HEK293 (cell line): ENCODE data around the gene NSMCE1.

Source experiments
- EGR2 ChIP-seq: fragments of 450-650 bp; formaldehyde crosslinking; IDR thresholded peaks from 2 replicates; pipeline ENCODE4 v1.5.1; 2016; ENCODE audit warnings: low read depth, missing biosample characterization, missing genetic modification characterization
- GFI1B ChIP-seq: fragments of 450-650 bp; formaldehyde crosslinking; IDR thresholded peaks from 2 replicates; pipeline ENCODE4 v1.5.1; 2016; ENCODE audit warnings: missing biosample characterization, missing genetic modification characterization
- KLF1 ChIP-seq: fragments of 450-650 bp; formaldehyde crosslinking; IDR thresholded peaks from 2 replicates; pipeline ENCODE4 v1.5.1; 2016; ENCODE audit warnings: missing biosample characterization, missing genetic modification characterization
- KLF9 ChIP-seq: fragments of 450-650 bp; formaldehyde crosslinking; IDR thresholded peaks from 2 replicates; pipeline ENCODE4 v1.5.1; 2016; ENCODE audit warnings: missing biosample characterization, missing genetic modification characterization, low read depth
- SALL2 ChIP-seq: fragments of 450-650 bp; formaldehyde crosslinking; IDR thresholded peaks from 2 replicates; pipeline ENCODE4 v1.5.0; 2017; ENCODE audit warnings: missing biosample characterization, mild to moderate bottlenecking, missing genetic modification characterization, borderline replicate concordance
- YY1 ChIP-seq: fragments of 450-650 bp; formaldehyde crosslinking; IDR thresholded peaks from 2 replicates; pipeline ENCODE4 v1.5.1; 2018; ENCODE audit warnings: missing biosample characterization, missing genetic modification characterization
- ZBTB48 ChIP-seq: fragments of 450-650 bp; formaldehyde crosslinking; IDR thresholded peaks from 2 replicates; pipeline ENCODE4 v1.5.1; 2016; ENCODE audit warnings: missing biosample characterization, missing genetic modification characterization
- ZBTB8A ChIP-seq: fragments of 450-650 bp; formaldehyde crosslinking; IDR thresholded peaks from 2 replicates; pipeline ENCODE4 v1.5.1; 2016; ENCODE audit warnings: missing biosample characterization, missing genetic modification characterization
- ZNF10 ChIP-seq: fragments of 450-650 bp; formaldehyde crosslinking; IDR thresholded peaks from 2 replicates; pipeline ENCODE4 v1.5.1; 2017; ENCODE audit warnings: missing biosample characterization, missing genetic modification characterization
- ZNF138 ChIP-seq: fragments of 450-650 bp; formaldehyde crosslinking; IDR thresholded peaks from 2 replicates; pipeline ENCODE4 v1.5.1; 2016; ENCODE audit warnings: missing biosample characterization, missing genetic modification characterization, borderline replicate concordance
- ZNF155 ChIP-seq: fragments of 450-650 bp; formaldehyde crosslinking; IDR thresholded peaks from 2 replicates; pipeline ENCODE4 v1.5.1; 2016; ENCODE audit warnings: missing biosample characterization, missing genetic modification characterization
- ZNF174 ChIP-seq: fragments of 450-650 bp; formaldehyde crosslinking; IDR thresholded peaks from 2 replicates; pipeline ENCODE4 v1.5.0; 2017; ENCODE audit warnings: missing biosample characterization, mild to moderate bottlenecking, missing genetic modification characterization
- ZNF175 ChIP-seq: fragments of 450-650 bp; formaldehyde crosslinking; IDR thresholded peaks from 2 replicates; pipeline ENCODE4 v1.5.1; 2016; ENCODE audit warnings: missing biosample characterization, missing genetic modification characterization
- ZNF23 ChIP-seq: fragments of 450-650 bp; formaldehyde crosslinking; IDR thresholded peaks from 2 replicates; pipeline ENCODE4 v1.5.1; 2016; ENCODE audit warnings: missing biosample characterization, missing genetic modification characterization, borderline replicate concordance
- ZNF24 ChIP-seq: fragments of 450-650 bp; formaldehyde crosslinking; IDR thresholded peaks from 2 replicates; pipeline ENCODE4 v1.5.1; 2016; ENCODE audit warnings: missing biosample characterization, missing genetic modification characterization
- ZNF26 ChIP-seq: fragments of 450-650 bp; formaldehyde crosslinking; IDR thresholded peaks from 2 replicates; pipeline ENCODE4 v1.5.1; 2016; ENCODE audit warnings: missing biosample characterization, missing genetic modification characterization
- ZNF473 ChIP-seq: fragments of 450-650 bp; formaldehyde crosslinking; IDR thresholded peaks from 2 replicates; pipeline ENCODE4 v1.5.1; 2017; ENCODE audit warnings: missing biosample characterization, missing genetic modification characterization
- ZNF513 ChIP-seq: fragments of 450-650 bp; IDR thresholded peaks from 2 replicates; pipeline ENCODE4 v1.5.1; 2018; ENCODE audit warnings: missing biosample characterization, missing genetic modification characterization
- ZNF514 ChIP-seq: fragments of 450-650 bp; formaldehyde crosslinking; IDR thresholded peaks from 2 replicates; pipeline ENCODE4 v1.5.1; 2016; ENCODE audit warnings: missing biosample characterization, missing genetic modification characterization
- ZNF530 ChIP-seq: fragments of 450-650 bp; formaldehyde crosslinking; IDR thresholded peaks from 2 replicates; pipeline ENCODE4 v1.5.1; 2016; ENCODE audit warnings: low read depth, missing biosample characterization, missing genetic modification characterization
- ZNF664 ChIP-seq: fragments of 450-650 bp; formaldehyde crosslinking; IDR thresholded peaks from 2 replicates; pipeline ENCODE4 v1.5.1; 2016; ENCODE audit warnings: missing biosample characterization, missing genetic modification characterization
- ZNF701 ChIP-seq: fragments of 450-650 bp; formaldehyde crosslinking; IDR thresholded peaks from 2 replicates; pipeline ENCODE4 v1.5.1; 2016; ENCODE audit warnings: missing biosample characterization, missing genetic modification characterization
- ZNF776 ChIP-seq: fragments of 450-650 bp; formaldehyde crosslinking; IDR thresholded peaks from 2 replicates; pipeline ENCODE4 v1.5.0; 2017; ENCODE audit warnings: missing biosample characterization, missing genetic modification characterization, borderline replicate concordance
- ZNF785 ChIP-seq: fragments of 450-650 bp; formaldehyde crosslinking; IDR thresholded peaks from 2 replicates; pipeline ENCODE4 v1.5.1; 2016; ENCODE audit warnings: missing biosample characterization, missing genetic modification characterization
- ZNF791 ChIP-seq: fragments of 450-650 bp; formaldehyde crosslinking; IDR thresholded peaks from 2 replicates; pipeline ENCODE4 v1.5.1; 2016; ENCODE audit warnings: missing biosample characterization, missing genetic modification characterization
- ZNF792 ChIP-seq: fragments of 450-650 bp; formaldehyde crosslinking; IDR thresholded peaks from 2 replicates; pipeline ENCODE4 v1.5.1; 2016; ENCODE audit warnings: missing biosample characterization, missing genetic modification characterization
- TF ChIP-seq, protein P1 (sequence below): fragments of 450-650 bp; formaldehyde crosslinking; IDR thresholded peaks from 2 replicates; pipeline ENCODE4 v1.5.1; 2016; ENCODE audit warnings: missing biosample characterization, missing genetic modification characterization
- TF ChIP-seq, protein P2 (sequence below): fragments of 450-650 bp; formaldehyde crosslinking; IDR thresholded peaks from 2 replicates; pipeline ENCODE4 v1.5.1; 2016; ENCODE audit warnings: missing biosample characterization, missing genetic modification characterization, borderline replicate concordance
- TF ChIP-seq, protein P3 (sequence below): IDR thresholded peaks from 2 replicates; pipeline ENCODE4 v1.6.1; 2011; ENCODE audit warnings: mild to moderate bottlenecking, low read depth, low read length, borderline replicate concordance

Gene NSMCE1

GRCh38 chr16:27268376-27269299, at the start of gene NSMCE1 (continued):
- TF ChIP-seq KLF1 (tag by site-specific recombination) (no peak), SALL2 (tag by site-specific recombination) (no peak), ZNF701 (tag by site-specific recombination) (no peak; the same call in 1 of the 2 replicates), ZNF530 (tag by site-specific recombination) (no peak), ZBTB8A (tag by site-specific recombination) (peak; percentile 71), ZBTB48 (peak; percentile 68), ZNF155 (tag by site-specific recombination) (no peak), EGR2 (no peak), ZNF23 (tag by site-specific recombination) (no peak), ZNF514 (tag by site-specific recombination) (no peak), YY1 (tag by site-specific recombination) (peak; percentile 58), ZNF473 (no peak), ZNF513 (tag by site-specific recombination) (no peak), ZNF138 (tag by site-specific recombination) (no peak), ZNF785 (no peak), KLF9 (no peak), ZNF664 (tag by site-specific recombination) (no peak), GFI1B (no peak), ZNF174 (tag by site-specific recombination) (no peak), ZNF24 (tag by site-specific recombination) (peak; percentile 53; the same call in 1 of the 2 replicates), ZNF792 (no peak), ZNF791 (no peak), ZNF10 (0 out of 2 replicates have a peak, but pooled peaks have one; percentile 29), ZNF776 (tag by site-specific recombination) (no peak), ZNF26 (tag by site-specific recombination) (no peak), ZNF175 (tag by site-specific recombination) (no peak)
- TF ChIP-seq, protein P1, sequence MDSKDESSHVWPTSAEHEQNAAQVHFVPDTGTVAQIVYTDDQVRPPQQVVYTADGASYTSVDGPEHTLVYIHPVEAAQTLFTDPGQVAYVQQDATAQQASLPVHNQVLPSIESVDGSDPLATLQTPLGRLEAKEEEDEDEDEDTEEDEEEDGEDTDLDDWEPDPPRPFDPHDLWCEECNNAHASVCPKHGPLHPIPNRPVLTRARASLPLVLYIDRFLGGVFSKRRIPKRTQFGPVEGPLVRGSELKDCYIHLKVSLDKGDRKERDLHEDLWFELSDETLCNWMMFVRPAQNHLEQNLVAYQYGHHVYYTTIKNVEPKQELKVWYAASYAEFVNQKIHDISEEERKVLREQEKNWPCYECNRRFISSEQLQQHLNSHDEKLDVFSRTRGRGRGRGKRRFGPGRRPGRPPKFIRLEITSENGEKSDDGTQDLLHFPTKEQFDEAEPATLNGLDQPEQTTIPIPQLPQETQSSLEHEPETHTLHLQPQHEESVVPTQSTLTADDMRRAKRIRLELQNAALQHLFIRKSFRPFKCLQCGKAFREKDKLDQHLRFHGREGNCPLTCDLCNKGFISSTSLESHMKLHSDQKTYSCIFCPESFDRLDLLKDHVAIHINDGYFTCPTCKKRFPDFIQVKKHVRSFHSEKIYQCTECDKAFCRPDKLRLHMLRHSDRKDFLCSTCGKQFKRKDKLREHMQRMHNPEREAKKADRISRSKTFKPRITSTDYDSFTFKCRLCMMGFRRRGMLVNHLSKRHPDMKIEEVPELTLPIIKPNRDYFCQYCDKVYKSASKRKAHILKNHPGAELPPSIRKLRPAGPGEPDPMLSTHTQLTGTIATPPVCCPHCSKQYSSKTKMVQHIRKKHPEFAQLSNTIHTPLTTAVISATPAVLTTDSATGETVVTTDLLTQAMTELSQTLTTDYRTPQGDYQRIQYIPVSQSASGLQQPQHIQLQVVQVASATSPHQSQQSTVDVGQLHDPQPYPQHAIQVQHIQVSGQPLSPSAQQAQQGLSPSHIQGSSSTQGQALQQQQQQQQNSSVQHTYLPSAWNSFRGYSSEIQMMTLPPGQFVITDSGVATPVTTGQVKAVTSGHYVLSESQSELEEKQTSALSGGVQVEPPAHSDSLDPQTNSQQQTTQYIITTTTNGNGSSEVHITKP, result peak; percentile 88
- TF ChIP-seq, protein P2, sequence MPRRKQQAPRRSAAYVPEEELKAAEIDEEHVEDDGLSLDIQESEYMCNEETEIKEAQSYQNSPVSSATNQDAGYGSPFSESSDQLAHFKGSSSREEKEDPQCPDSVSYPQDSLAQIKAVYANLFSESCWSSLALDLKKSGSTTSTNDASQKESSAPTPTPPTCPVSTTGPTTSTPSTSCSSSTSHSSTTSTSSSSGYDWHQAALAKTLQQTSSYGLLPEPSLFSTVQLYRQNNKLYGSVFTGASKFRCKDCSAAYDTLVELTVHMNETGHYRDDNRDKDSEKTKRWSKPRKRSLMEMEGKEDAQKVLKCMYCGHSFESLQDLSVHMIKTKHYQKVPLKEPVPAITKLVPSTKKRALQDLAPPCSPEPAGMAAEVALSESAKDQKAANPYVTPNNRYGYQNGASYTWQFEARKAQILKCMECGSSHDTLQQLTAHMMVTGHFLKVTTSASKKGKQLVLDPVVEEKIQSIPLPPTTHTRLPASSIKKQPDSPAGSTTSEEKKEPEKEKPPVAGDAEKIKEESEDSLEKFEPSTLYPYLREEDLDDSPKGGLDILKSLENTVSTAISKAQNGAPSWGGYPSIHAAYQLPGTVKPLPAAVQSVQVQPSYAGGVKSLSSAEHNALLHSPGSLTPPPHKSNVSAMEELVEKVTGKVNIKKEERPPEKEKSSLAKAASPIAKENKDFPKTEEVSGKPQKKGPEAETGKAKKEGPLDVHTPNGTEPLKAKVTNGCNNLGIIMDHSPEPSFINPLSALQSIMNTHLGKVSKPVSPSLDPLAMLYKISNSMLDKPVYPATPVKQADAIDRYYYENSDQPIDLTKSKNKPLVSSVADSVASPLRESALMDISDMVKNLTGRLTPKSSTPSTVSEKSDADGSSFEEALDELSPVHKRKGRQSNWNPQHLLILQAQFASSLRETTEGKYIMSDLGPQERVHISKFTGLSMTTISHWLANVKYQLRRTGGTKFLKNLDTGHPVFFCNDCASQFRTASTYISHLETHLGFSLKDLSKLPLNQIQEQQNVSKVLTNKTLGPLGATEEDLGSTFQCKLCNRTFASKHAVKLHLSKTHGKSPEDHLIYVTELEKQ, result no peak
- TF ChIP-seq, protein P3, sequence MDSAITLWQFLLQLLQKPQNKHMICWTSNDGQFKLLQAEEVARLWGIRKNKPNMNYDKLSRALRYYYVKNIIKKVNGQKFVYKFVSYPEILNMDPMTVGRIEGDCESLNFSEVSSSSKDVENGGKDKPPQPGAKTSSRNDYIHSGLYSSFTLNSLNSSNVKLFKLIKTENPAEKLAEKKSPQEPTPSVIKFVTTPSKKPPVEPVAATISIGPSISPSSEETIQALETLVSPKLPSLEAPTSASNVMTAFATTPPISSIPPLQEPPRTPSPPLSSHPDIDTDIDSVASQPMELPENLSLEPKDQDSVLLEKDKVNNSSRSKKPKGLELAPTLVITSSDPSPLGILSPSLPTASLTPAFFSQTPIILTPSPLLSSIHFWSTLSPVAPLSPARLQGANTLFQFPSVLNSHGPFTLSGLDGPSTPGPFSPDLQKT, result no peak
